Measurements from ENCODE around the gene NOS2.

DNA sequence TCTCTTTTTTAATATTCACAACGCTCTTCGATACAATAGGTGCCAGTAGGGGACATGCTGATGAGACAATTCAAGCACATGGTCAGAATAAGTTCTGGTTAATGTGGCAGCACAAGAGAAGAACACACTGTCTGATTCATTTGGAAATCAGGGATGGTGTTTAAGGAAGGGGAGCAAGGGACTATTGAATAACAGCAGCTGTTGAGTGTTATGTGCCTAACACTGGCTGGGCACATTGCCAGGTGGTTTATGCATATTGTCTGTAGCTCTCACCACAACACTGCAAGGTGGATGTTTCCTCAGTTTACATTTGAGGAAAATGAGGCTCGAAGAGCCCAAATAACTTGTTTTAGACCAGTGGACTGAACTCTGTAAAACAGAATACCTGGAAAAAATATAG is 48.6 kb upstream of the NOS2 start:
- TF ChIP-seq, protein P1, sequence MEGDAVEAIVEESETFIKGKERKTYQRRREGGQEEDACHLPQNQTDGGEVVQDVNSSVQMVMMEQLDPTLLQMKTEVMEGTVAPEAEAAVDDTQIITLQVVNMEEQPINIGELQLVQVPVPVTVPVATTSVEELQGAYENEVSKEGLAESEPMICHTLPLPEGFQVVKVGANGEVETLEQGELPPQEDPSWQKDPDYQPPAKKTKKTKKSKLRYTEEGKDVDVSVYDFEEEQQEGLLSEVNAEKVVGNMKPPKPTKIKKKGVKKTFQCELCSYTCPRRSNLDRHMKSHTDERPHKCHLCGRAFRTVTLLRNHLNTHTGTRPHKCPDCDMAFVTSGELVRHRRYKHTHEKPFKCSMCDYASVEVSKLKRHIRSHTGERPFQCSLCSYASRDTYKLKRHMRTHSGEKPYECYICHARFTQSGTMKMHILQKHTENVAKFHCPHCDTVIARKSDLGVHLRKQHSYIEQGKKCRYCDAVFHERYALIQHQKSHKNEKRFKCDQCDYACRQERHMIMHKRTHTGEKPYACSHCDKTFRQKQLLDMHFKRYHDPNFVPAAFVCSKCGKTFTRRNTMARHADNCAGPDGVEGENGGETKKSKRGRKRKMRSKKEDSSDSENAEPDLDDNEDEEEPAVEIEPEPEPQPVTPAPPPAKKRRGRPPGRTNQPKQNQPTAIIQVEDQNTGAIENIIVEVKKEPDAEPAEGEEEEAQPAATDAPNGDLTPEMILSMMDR (IDR thresholded peaks at IDR 0.05), result no peak
- TF ChIP-seq EP300 (IDR thresholded peaks at IDR 0.05; ENCODE audit: low read depth), result no peak

All from transverse colon (tissue), 3 donors.